Epithelial cell of proximal tubule (primary cell): ENCODE data around the gene MFN2. TPM values are rescaled to one million over a fixed set of nuclear protein-coding genes. Genes with fewer than 3 reads are reported as not detected.
"Not testable (repeated sequence)": the region's sequence is repeated elsewhere in the genome, so short reads cannot be mapped to it uniquely, and the experiment has no call there.

Experiments used
- DNase-seq: peaks from one replicate; pipeline ENCODE4 v3.0.0-alpha.2; 2011; ENCODE audit warnings: low read depth
- H3K4me3 ChIP-seq: 2 replicates; pipeline ENCODE4 v1.5.1; 2011; ENCODE audit warnings: low read depth, mild to moderate bottlenecking, low read length
- CTCF ChIP-seq: conservative IDR thresholded peaks from 2 replicates; pipeline ENCODE4 v1.5.1; 2012; ENCODE audit warnings: low read depth, mild to moderate bottlenecking, low read length
- total RNA-seq: library from RNA; depleted of rRNA; stranded (reverse); fragments of >200 nt; gene quantifications from 2 replicates; pipeline ENCODE4 v1.2.3, GENCODE V29; 2015

The MFN2 gene
- 53.6 and 63.2 TPM in 2 replicates for total RNA-seq

GRCh38 chr1:11979851-11980675 lies at the start of gene MFN2:
Gene MFN2 (plus strand): TSS chr1:11980444. CDS start chr1:11989169, 8,725 bp downstream.
- DNase-seq, result peak; percentile 53
- TF ChIP-seq CTCF, result no peak
- H3K4me3 ChIP-seq, result peak within 1 kb of the TSS; percentile 98

- H3K4me3 ChIP-seq, result no peak overlapping the region
- no peak for TF ChIP-seq CTCF
- no peak for DNase-seq
Observed at GRCh38 chr1:11930571-11931445, 49.4 kb upstream of the MFN2 start.

GRCh38 chr1:11931845-11932244 lies 48.4 kb upstream of the MFN2 start:
- H3K4me3 ChIP-seq, result no peak overlapping the region
- no peak for DNase-seq
- no peak for TF ChIP-seq CTCF

- DNase-seq, result no peak
- peak within 1 kb of the TSS; percentile 80 for H3K4me3 ChIP-seq
- no peak for TF ChIP-seq CTCF
Observed at GRCh38 chr1:11934302-11935056, 45.8 kb upstream of the MFN2 start, which contains the start of gene PLOD1. Gene PLOD1 (plus strand): TSS chr1:11934717. CDS start chr1:11934780, 63 bp downstream.

GRCh38 chr1:11935057-11935412 lies 45.2 kb upstream of the MFN2 start:
- TF ChIP-seq CTCF, result no peak
- DNase-seq, result no peak
- peak overlapping the region; percentile 80 for H3K4me3 ChIP-seq

GRCh38 chr1:11935733-11936132 lies 44.5 kb upstream of the MFN2 start:
- not testable (repeated sequence) for DNase-seq, H3K4me3 ChIP-seq
